CD14-positive monocyte (primary cell): Measurements from ENCODE around the gene LRP1B. TPM values are rescaled to one million over a fixed set of nuclear protein-coding genes. Genes with fewer than 3 reads are reported as not detected.
"Not testable (repeated sequence)": the region's sequence is repeated elsewhere in the genome, so short reads cannot be mapped to it uniquely, and the experiment has no call there.

Experiments
- DNase-seq, 3 donors: peaks; one replicate each; pipeline ENCODE4 v3.0.0-alpha.2; 2011 to 2022
- H2AFZ ChIP-seq: 2 replicates; pipeline ENCODE4 v1.6.0; 2012; ENCODE audit warnings: mild to moderate bottlenecking, low read depth, low read length, inconsistent platforms; ENCODE audit not compliant: insufficient read depth, poor library complexity, severe bottlenecking
- H3K27ac ChIP-seq, 2 donors: 1 replicate in 1 of 2; 2 replicates in 1 of 2; pipeline ENCODE4 v1.5.1; 2012 to 2013; ENCODE audit warnings: low read length in 2 of 2, control low read depth in 1 of 2, inconsistent platforms in 1 of 2, low read depth in 1 of 2, mild to moderate bottlenecking in 1 of 2
- H3K27me3 ChIP-seq, 2 donors: one replicate each; pipeline versions ENCODE4 v1.6.0 to v1.6.1; 2011 to 2013; ENCODE audit warnings: low read length in 2 of 2; ENCODE audit not compliant: control insufficient read depth in 2 of 2, insufficient read depth in 2 of 2
- H3K36me3 ChIP-seq, 2 donors: replicated peaks in 1 of 2; 1 replicate in 1 of 2; 2 replicates in 1 of 2; pipeline versions ENCODE4 v1.5.1 to v1.6.1; 2012 to 2013; ENCODE audit warnings: low read length in 2 of 2, control low read depth in 1 of 2, inconsistent platforms in 1 of 2, mild to moderate bottlenecking in 1 of 2; ENCODE audit not compliant: insufficient read depth in 2 of 2, control insufficient read depth in 1 of 2
- H3K4me1 ChIP-seq, 2 donors: 1 replicate in 1 of 2; 2 replicates in 1 of 2; pipeline versions ENCODE4 v1.5.1 to v1.6.1; 2012 to 2013; ENCODE audit warnings: low read length in 2 of 2, control low read depth in 1 of 2, inconsistent platforms in 1 of 2, mild to moderate bottlenecking in 1 of 2, moderate library complexity in 1 of 2; ENCODE audit not compliant: insufficient read depth in 2 of 2, control insufficient read depth in 1 of 2
- H3K4me2 ChIP-seq: replicated peaks from 2 replicates; pipeline ENCODE3; 2012; ENCODE audit warnings: low read length, moderate library complexity, mild to moderate bottlenecking; ENCODE audit not compliant: poor library complexity, severe bottlenecking; ENCODE audit errors: extremely low read depth
- H3K4me3 ChIP-seq, 3 experiments: fragments of 200-600 bp in 1 of 3; sonication (generic) in 1 of 3; replicated peaks in 1 of 3; 1 replicate in 2 of 3; 2 replicates in 1 of 3; pipeline ENCODE4 v1.5.1; 2011 to 2013; ENCODE audit warnings: low read length in 3 of 3, mild to moderate bottlenecking in 3 of 3, control low read depth in 2 of 3, low read depth in 2 of 3, inconsistent platforms in 1 of 3, moderate library complexity in 1 of 3
- H3K79me2 ChIP-seq: 2 replicates; pipeline ENCODE4 v1.6.0; 2012; ENCODE audit warnings: mild to moderate bottlenecking, control low read depth, inconsistent platforms, low read length, moderate library complexity; ENCODE audit not compliant: insufficient read depth
- H3K9ac ChIP-seq: 2 replicates; pipeline ENCODE4 v1.6.0; 2017; ENCODE audit warnings: low read length, mild to moderate bottlenecking; ENCODE audit not compliant: insufficient read depth, poor library complexity, severe bottlenecking
- H3K9me3 ChIP-seq, 2 donors: replicated peaks in 1 of 2; 1 replicate in 1 of 2; 2 replicates in 1 of 2; pipeline versions ENCODE4 v1.5.1 to v1.6.1; 2012 to 2013; ENCODE audit warnings: low read length in 2 of 2, control low read depth in 1 of 2; ENCODE audit not compliant: control insufficient read depth in 1 of 2, insufficient read depth in 1 of 2
- H4K20me1 ChIP-seq: 2 replicates; pipeline ENCODE4 v1.6.0; 2012; ENCODE audit warnings: mild to moderate bottlenecking, low read length, control low read depth, moderate library complexity; ENCODE audit not compliant: insufficient read depth
- H3K27ac Mint-ChIP-seq, 7 donors: one replicate each; pipeline ENCODE4 v1.8.0; 2020; ENCODE audit warnings: mild to moderate bottlenecking in 7 of 7, mixed read lengths in 7 of 7, moderate library complexity in 6 of 7, inconsistent platforms in 2 of 7
- H3K27me3 Mint-ChIP-seq, 3 donors: one replicate each; pipeline ENCODE4 v1.8.0; 2021 to 2022; ENCODE audit warnings: low read depth in 3 of 3, mild to moderate bottlenecking in 3 of 3, mixed read lengths in 3 of 3, moderate library complexity in 3 of 3, inconsistent platforms in 1 of 3
- H3K36me3 Mint-ChIP-seq, 2 donors: one replicate each; pipeline ENCODE4 v1.8.0; 2020; ENCODE audit warnings: mixed read lengths in 2 of 2, inconsistent platforms in 1 of 2, mild to moderate bottlenecking in 1 of 2
- H3K4me1 Mint-ChIP-seq: one replicate; pipeline ENCODE4 v1.8.0; 2020; ENCODE audit warnings: mild to moderate bottlenecking, mixed read lengths
- H3K4me3 Mint-ChIP-seq, 2 donors: one replicate each; pipeline ENCODE4 v1.8.0; 2020; ENCODE audit warnings: mild to moderate bottlenecking in 2 of 2, mixed read lengths in 2 of 2, moderate library complexity in 1 of 2
- H3K9me3 Mint-ChIP-seq, 7 donors: one replicate each; pipeline ENCODE4 v1.8.0; 2020 to 2022; ENCODE audit warnings: mixed read lengths in 7 of 7, mild to moderate bottlenecking in 6 of 7, moderate library complexity in 6 of 7, inconsistent platforms in 2 of 7
- CTCF ChIP-seq: fragments of 200-600 bp; IDR thresholded peaks from one replicate; pipeline ENCODE4 v1.8.0; 2022; ENCODE audit warnings: antibody characterized with exemption, mild to moderate bottlenecking
- WGBS: methylation state at CpG from one replicate; pipeline ENCODE4 v1.1.5; 2013; ENCODE audit warnings: missing lambda C conversion rate; ENCODE audit not compliant: insufficient coverage; 5-methylcytosine and 5-hydroxymethylcytosine counted together
- intact Hi-C, 2 donors: fragments of 100-400 bp; cut with micrococcal nuclease; formaldehyde crosslinking; loops; one replicate each; pipeline versions ENCODE4 v1.15.0 to v1.15.1; 2023
- polyA plus RNA-seq, 3 donors: library from polyadenylated mRNA; depleted of rRNA in 1 of 3; unstranded in 2 of 3; stranded (reverse) in 1 of 3; fragments of 300-500 nt in 2 of 3; fragments of >200 nt in 1 of 3; fragmentation: Illumina TruSeq in 2 of 3; gene quantifications; 1 replicate in 2 of 3; 2 replicates in 1 of 3; pipeline ENCODE4 v1.2.3, GENCODE V29; 2012 to 2021

LRP1B gene
- polyA plus RNA-seq, 3 donors = not detected

- no peak overlapping the region for H3K9ac ChIP-seq
- H3K4me2 ChIP-seq = no peak overlapping the region
- no peak for DNase-seq
- no peaks in the 10 kb centered on the region for H3K4me1 ChIP-seq
- no peak overlapping the region for H3K27ac ChIP-seq
- no peaks in the 10 kb centered on the region for H3K27me3 ChIP-seq
- H3K36me3 Mint-ChIP-seq = no peaks in the 10 kb centered on the region
- H3K9me3 ChIP-seq = peaks cover 0 to 4% of the 10 kb centered on the region in 2 donors
- no peak overlapping the region for H3K4me3 Mint-ChIP-seq
- H3K27ac Mint-ChIP-seq = no peak overlapping the region
- TF ChIP-seq CTCF = no peak
- H3K9me3 Mint-ChIP-seq = peaks cover 0 to 7% (median 2%) of the 10 kb centered on the region in 7 donors
- H3K79me2 ChIP-seq = no peaks in the 10 kb centered on the region
- 83% methylated on average over 2 of the region's 5 CpGs for WGBS
- no peaks in the 10 kb centered on the region for H3K4me1 Mint-ChIP-seq
- H4K20me1 ChIP-seq = no peaks in the 10 kb centered on the region
- H3K36me3 ChIP-seq = no peaks in the 10 kb centered on the region
- intact Hi-C loops = no loop called here
- no peaks in the 10 kb centered on the region for H3K27me3 Mint-ChIP-seq
- no peak overlapping the region for H2AFZ ChIP-seq
- H3K4me3 ChIP-seq = no peak overlapping the region
Observed at GRCh38 chr2:140436936-140437335, 1693.9 kb downstream of the LRP1B start.

GRCh38 chr2:140427033-140427432 is 1703.8 kb downstream of the LRP1B start:
- H3K4me3 ChIP-seq, H3K27ac ChIP-seq, H3K4me1 ChIP-seq, intact Hi-C loops, H3K36me3 ChIP-seq, H2AFZ ChIP-seq, H3K4me2 ChIP-seq, H3K79me2 ChIP-seq, H3K27ac Mint-ChIP-seq, H3K4me1 Mint-ChIP-seq, H3K36me3 Mint-ChIP-seq, H3K9ac ChIP-seq, H3K4me3 Mint-ChIP-seq, H3K27me3 ChIP-seq, H4K20me1 ChIP-seq, DNase-seq, H3K9me3 ChIP-seq, H3K27me3 Mint-ChIP-seq: not testable (repeated sequence)
- peaks cover 2 to 11% (median 8%) of the 10 kb centered on the region in 7 donors for H3K9me3 Mint-ChIP-seq
- WGBS = 93% methylated on average over 18 of the region's 18 CpGs
